Neural progenitor cell (in vitro differentiated cells): ENCODE measurements around the gene STK17B. TPM values are rescaled to one million over a fixed set of nuclear protein-coding genes. Genes with fewer than 3 reads are reported as not detected.
A peak's percentile ranks its signal among the peaks of the same experiment; 100 is the strongest.

ENCODE experiments used
- DNase-seq: peaks from one replicate; pipeline ENCODE4 v3.0.0-alpha.2; 2016; ENCODE audit warnings: low spot score
- H2AFZ ChIP-seq: fragments of 200-600 bp; sonication (generic); replicated peaks from 2 replicates; pipeline ENCODE4 v1.6.1; 2016; ENCODE audit warnings: antibody characterized with exemption
- H3F3A ChIP-seq: fragments of 200-600 bp; sonication (generic); 2 replicates; pipeline ENCODE4 v1.6.1; 2016; ENCODE audit warnings: antibody characterized with exemption, low read depth
- H3K27ac ChIP-seq: fragments of 200-600 bp; sonication (generic); 2 replicates; pipeline ENCODE4 v1.5.1; 2016; ENCODE audit warnings: mild to moderate bottlenecking
- H3K27me3 ChIP-seq: fragments of 200-600 bp; sonication (generic); 2 replicates; pipeline ENCODE4 v1.6.1; 2016; ENCODE audit warnings: mild to moderate bottlenecking, moderate library complexity
- H3K36me3 ChIP-seq: fragments of 200-600 bp; sonication (generic); 2 replicates; pipeline ENCODE4 v1.5.1; 2016
- H3K4me1 ChIP-seq: fragments of 200-600 bp; sonication (generic); 2 replicates; pipeline ENCODE4 v1.6.1; 2016; ENCODE audit warnings: mixed run types
- H3K4me2 ChIP-seq: fragments of 200-600 bp; sonication (generic); 2 replicates; pipeline ENCODE4 v1.6.1; 2016
- H3K4me3 ChIP-seq: fragments of 200-600 bp; sonication (generic); 2 replicates; pipeline ENCODE4 v1.5.1; 2016
- H3K79me2 ChIP-seq: fragments of 200-600 bp; sonication (generic); 2 replicates; pipeline ENCODE4 v1.6.1; 2016; ENCODE audit warnings: low read depth
- H3K9ac ChIP-seq: fragments of 200-600 bp; sonication (generic); 2 replicates; pipeline ENCODE4 v1.6.1; 2016
- H3K9me3 ChIP-seq: fragments of 200-600 bp; sonication (generic); 2 replicates; pipeline ENCODE4 v1.5.1; 2016; ENCODE audit warnings: low read depth
- H4K20me1 ChIP-seq: fragments of 200-600 bp; sonication (generic); 2 replicates; pipeline ENCODE4 v1.6.1; 2016; ENCODE audit warnings: low read depth
- H3K27ac Mint-ChIP-seq: 3 replicates; pipeline ENCODE4 v1.8.0; 2021; ENCODE audit warnings: mixed read lengths
- H3K27me3 Mint-ChIP-seq: 2 replicates; pipeline ENCODE4 v1.8.0; 2022; ENCODE audit warnings: low read depth, mild to moderate bottlenecking, inconsistent platforms, moderate library complexity, mixed read lengths; ENCODE audit not compliant: insufficient read depth
- H3K36me3 Mint-ChIP-seq: 3 replicates; pipeline ENCODE4 v1.8.0; 2021; ENCODE audit warnings: mixed read lengths
- H3K4me1 Mint-ChIP-seq: 3 replicates; pipeline ENCODE4 v1.8.0; 2021; ENCODE audit warnings: mixed read lengths
- H3K4me3 Mint-ChIP-seq: 3 replicates; pipeline ENCODE4 v1.8.0; 2021; ENCODE audit warnings: mild to moderate bottlenecking, moderate library complexity, mixed read lengths
- H3K9me3 Mint-ChIP-seq: 3 replicates; pipeline ENCODE4 v1.8.0; 2020; ENCODE audit warnings: mixed read lengths
- EZH2 ChIP-seq: fragments of 200-600 bp; sonication (generic); IDR thresholded peaks from 2 replicates; pipeline ENCODE4 v1.6.1; 2017; ENCODE audit warnings: antibody characterized with exemption, mild to moderate bottlenecking, moderate library complexity
- EZH2phosphoT487 ChIP-seq: fragments of 200-600 bp; sonication (generic); IDR thresholded peaks from 2 replicates; pipeline ENCODE4 v1.6.1; 2017; ENCODE audit warnings: antibody characterized with exemption
- total RNA-seq: library from RNA; depleted of rRNA; stranded (reverse); fragments of >200 nt; gene quantifications from 2 replicates; pipeline ENCODE4 v1.2.3, GENCODE V29; 2015; ENCODE audit warnings: low replicate concordance
- TF ChIP-seq, protein P1 (sequence below): fragments of 200-600 bp; sonication (generic); IDR thresholded peaks from 2 replicates; pipeline ENCODE4 v1.5.1; 2017; ENCODE audit warnings: antibody characterized with exemption, mild to moderate bottlenecking

The STK17B gene
- total RNA-seq, 1 donor from 2014 or later = 35.4 TPM

DNA sequence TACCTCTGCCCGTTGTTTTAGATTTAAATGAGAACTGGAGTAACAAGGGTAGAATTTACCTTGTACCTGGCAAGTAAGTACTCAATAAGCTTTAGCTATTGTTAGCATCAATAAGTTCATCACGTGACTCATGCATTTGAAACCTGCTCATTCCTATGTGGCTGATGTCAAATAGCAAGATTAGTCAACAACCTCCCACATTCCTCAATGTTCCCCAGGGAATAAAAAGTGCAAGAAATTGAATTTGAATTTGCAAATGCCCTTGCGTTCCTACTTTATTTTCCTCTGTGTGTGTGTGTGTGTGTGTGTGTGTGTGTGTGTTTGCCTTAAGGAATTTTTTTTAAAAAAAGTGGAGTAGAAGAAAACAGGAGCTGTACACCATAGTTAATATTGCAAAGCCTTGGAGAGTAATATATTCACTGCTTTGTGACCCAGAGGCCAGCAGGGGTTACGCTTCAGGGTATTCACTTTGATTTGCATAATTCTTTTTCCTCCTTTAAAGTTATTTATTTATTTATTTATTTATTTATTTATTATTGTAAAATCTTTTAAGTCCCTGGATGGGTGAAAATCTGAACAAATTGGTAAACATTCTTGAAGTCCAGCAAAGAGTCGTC is 58.9 kb downstream of the STK17B start:
- no peaks in the 10 kb centered on the region for H4K20me1 ChIP-seq
- peak overlapping the region; percentile 100 for H3K27ac Mint-ChIP-seq
- no peaks in the 10 kb centered on the region for H3K27me3 ChIP-seq
- no peaks in the 10 kb centered on the region for H3K9me3 ChIP-seq
- DNase-seq = no peak
- peaks cover 40% of the 10 kb centered on the region for H3K4me1 Mint-ChIP-seq
- H3K4me3 Mint-ChIP-seq = peak overlapping the region; percentile 73
- no peaks in the 10 kb centered on the region for H3K36me3 Mint-ChIP-seq
- H3K9ac ChIP-seq = no peak overlapping the region
- no peaks in the 10 kb centered on the region for H3K79me2 ChIP-seq
- H3K9me3 Mint-ChIP-seq = peaks cover 5% of the 10 kb centered on the region
- peaks cover 27% of the 10 kb centered on the region for H3K4me1 ChIP-seq
- H3K4me2 ChIP-seq = peak overlapping the region; percentile 63
- H2AFZ ChIP-seq = peak overlapping the region; percentile 96
- H3K27ac ChIP-seq = peak overlapping the region; percentile 88
- H3F3A ChIP-seq = peaks cover 16% of the 10 kb centered on the region
- TF ChIP-seq, protein P1, sequence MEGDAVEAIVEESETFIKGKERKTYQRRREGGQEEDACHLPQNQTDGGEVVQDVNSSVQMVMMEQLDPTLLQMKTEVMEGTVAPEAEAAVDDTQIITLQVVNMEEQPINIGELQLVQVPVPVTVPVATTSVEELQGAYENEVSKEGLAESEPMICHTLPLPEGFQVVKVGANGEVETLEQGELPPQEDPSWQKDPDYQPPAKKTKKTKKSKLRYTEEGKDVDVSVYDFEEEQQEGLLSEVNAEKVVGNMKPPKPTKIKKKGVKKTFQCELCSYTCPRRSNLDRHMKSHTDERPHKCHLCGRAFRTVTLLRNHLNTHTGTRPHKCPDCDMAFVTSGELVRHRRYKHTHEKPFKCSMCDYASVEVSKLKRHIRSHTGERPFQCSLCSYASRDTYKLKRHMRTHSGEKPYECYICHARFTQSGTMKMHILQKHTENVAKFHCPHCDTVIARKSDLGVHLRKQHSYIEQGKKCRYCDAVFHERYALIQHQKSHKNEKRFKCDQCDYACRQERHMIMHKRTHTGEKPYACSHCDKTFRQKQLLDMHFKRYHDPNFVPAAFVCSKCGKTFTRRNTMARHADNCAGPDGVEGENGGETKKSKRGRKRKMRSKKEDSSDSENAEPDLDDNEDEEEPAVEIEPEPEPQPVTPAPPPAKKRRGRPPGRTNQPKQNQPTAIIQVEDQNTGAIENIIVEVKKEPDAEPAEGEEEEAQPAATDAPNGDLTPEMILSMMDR = no peak
- TF ChIP-seq EZH2phosphoT487 = no peak
- TF ChIP-seq EZH2 = no peak
- no peaks in the 10 kb centered on the region for H3K27me3 Mint-ChIP-seq
- no peak overlapping the region for H3K4me3 ChIP-seq
- H3K36me3 ChIP-seq = no peaks in the 10 kb centered on the region

DNA sequence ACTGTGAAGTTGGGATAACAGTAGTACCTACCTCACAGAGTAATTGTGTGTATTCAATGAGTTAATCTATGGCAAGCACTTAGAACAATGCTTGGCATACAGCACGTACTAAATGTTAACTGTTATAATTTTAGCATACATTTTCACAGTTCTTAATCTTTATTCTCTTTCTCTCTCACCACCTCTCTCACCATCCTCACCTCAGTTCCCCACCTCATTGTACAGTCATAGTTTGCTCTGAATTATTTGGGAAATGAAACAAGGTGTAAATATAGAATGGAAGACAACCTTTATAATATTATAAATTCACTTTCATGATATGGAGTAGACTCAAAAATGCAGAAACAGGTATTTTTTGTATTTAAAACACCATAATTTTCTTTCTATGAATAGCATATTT is 62.8 kb downstream of the STK17B start:
- Histone ChIP-seq H3K36me3 (no peaks in the 10 kb centered on the region), H3K9ac (no peak overlapping the region), H3F3A (peaks cover 13% of the 10 kb centered on the region), H3K79me2 (no peaks in the 10 kb centered on the region), H4K20me1 (no peaks in the 10 kb centered on the region), H3K4me1 (peaks cover 26% of the 10 kb centered on the region), H3K4me3 (no peak overlapping the region), H3K9me3 (no peaks in the 10 kb centered on the region), H3K27me3 (no peaks in the 10 kb centered on the region), H3K27ac (no peak overlapping the region), H2AFZ (no peak overlapping the region), H3K4me2 (no peak overlapping the region)
- H3K4me3 Mint-ChIP-seq = no peak overlapping the region
- TF ChIP-seq EZH2 = no peak
- TF ChIP-seq, protein P1 = no peak
- TF ChIP-seq EZH2phosphoT487 = no peak
- peaks cover 30% of the 10 kb centered on the region for H3K4me1 Mint-ChIP-seq
- no peaks in the 10 kb centered on the region for H3K27me3 Mint-ChIP-seq
- no peaks in the 10 kb centered on the region for H3K36me3 Mint-ChIP-seq
- DNase-seq = no peak
- H3K9me3 Mint-ChIP-seq = peaks cover 7% of the 10 kb centered on the region
- no peak overlapping the region for H3K27ac Mint-ChIP-seq

DNA sequence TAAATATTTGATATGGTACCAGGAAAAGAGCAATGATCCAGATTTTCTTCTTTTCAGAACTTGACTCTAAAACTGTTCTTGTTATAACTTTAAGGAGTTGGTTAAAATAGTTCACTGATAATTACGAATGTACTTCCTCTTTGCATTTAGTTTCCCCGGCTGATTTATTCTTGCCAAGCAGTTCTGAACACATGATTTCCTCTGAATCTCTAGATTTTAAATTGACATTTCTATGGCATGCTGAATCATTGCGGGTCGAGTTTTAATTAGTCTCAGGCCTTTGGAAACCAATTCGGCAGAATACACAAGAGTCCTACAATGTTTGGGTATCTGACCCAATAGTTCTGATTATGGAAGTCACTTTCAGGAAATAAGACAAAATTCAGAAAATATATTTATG is 65.4 kb downstream of the STK17B start:
- no peaks in the 10 kb centered on the region for H3K36me3 ChIP-seq
- H3K9ac ChIP-seq = no peak overlapping the region
- no peaks in the 10 kb centered on the region for H3F3A ChIP-seq
- H3K4me1 ChIP-seq = peaks cover 8% of the 10 kb centered on the region
- no peaks in the 10 kb centered on the region for H3K27me3 ChIP-seq
- H3K79me2 ChIP-seq = no peaks in the 10 kb centered on the region
- no peak overlapping the region for H3K27ac ChIP-seq
- peaks cover 2% of the 10 kb centered on the region for H3K36me3 Mint-ChIP-seq
- H3K4me3 Mint-ChIP-seq = no peak overlapping the region
- H3K4me3 ChIP-seq = no peak overlapping the region
- H3K4me1 Mint-ChIP-seq = peaks cover 33% of the 10 kb centered on the region
- H3K27ac Mint-ChIP-seq = no peak overlapping the region
- peaks cover 5% of the 10 kb centered on the region for H3K27me3 Mint-ChIP-seq
- H3K4me2 ChIP-seq = no peak overlapping the region
- no peak for TF ChIP-seq EZH2
- TF ChIP-seq EZH2phosphoT487 = no peak
- TF ChIP-seq, protein P1 = no peak
- H3K9me3 Mint-ChIP-seq = peaks cover 9% of the 10 kb centered on the region
- no peak overlapping the region for H2AFZ ChIP-seq
- DNase-seq = no peak
- no peaks in the 10 kb centered on the region for H4K20me1 ChIP-seq
- H3K9me3 ChIP-seq = no peaks in the 10 kb centered on the region
